ENCODE data around the gene TRIM7. TPM values are rescaled to one million over a fixed set of nuclear protein-coding genes. Genes with fewer than 3 reads are reported as not detected.

The TRIM7 gene
- total RNA-seq, 3 donors from 2014 or later (not counting 1 experiment from before 2014, with no cell fraction given), result 0.73 to 1.2 TPM; not detected in 1

DNA sequence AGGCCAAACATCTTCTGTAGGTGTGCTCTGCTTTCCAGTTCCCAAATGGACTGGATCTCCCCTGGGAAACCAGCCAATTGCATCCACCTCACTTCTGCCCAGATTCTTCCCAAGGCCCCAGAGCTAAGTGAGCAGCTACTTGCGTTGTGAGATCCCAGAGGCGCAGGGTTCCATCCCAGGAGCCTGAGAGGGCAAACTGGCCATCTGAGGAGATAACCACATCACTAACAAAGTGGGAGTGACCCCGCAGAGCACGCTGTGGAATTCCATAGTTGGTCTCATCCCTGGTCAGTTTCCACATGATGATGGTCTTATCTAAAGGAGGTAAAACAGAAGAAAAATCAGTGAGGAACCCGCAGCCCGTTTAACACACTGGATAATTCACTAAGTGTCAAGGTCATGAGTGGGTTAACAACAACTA, 37.0 kb upstream of the TRIM7 start:
- Mint-ChIP-seq H3K4me1 (peaks cover 55 to 72% of the 10 kb centered on the region in 2 donors), H3K9me3 (no peaks in the 10 kb centered on the region), H3K27me3 (ENCODE audit: low read depth in 2 of 2) (no peaks in the 10 kb centered on the region), H3K27ac (peak overlapping the region; percentile 98 to 99), H3K36me3 (peaks cover 19% of the 10 kb centered on the region), H3K4me3 (peak overlapping the region; percentile 98)
- peaks cover 50% of the 10 kb centered on the region for H3K4me1 ChIP-seq (ENCODE audit: control insufficient read depth, insufficient read depth, low read length)
- DNase-seq (no peak), ATAC-seq (no peak)
- H3K9me3 ChIP-seq (ENCODE audit: control insufficient read depth, insufficient read depth, low read length), result no peaks in the 10 kb centered on the region
- H3K27ac ChIP-seq (ENCODE audit: low read length), result peak overlapping the region; percentile 65
- H3K36me3 ChIP-seq (ENCODE audit: control insufficient read depth, insufficient read depth, low read length), result peaks cover 49% of the 10 kb centered on the region
- TF ChIP-seq, protein P1, sequence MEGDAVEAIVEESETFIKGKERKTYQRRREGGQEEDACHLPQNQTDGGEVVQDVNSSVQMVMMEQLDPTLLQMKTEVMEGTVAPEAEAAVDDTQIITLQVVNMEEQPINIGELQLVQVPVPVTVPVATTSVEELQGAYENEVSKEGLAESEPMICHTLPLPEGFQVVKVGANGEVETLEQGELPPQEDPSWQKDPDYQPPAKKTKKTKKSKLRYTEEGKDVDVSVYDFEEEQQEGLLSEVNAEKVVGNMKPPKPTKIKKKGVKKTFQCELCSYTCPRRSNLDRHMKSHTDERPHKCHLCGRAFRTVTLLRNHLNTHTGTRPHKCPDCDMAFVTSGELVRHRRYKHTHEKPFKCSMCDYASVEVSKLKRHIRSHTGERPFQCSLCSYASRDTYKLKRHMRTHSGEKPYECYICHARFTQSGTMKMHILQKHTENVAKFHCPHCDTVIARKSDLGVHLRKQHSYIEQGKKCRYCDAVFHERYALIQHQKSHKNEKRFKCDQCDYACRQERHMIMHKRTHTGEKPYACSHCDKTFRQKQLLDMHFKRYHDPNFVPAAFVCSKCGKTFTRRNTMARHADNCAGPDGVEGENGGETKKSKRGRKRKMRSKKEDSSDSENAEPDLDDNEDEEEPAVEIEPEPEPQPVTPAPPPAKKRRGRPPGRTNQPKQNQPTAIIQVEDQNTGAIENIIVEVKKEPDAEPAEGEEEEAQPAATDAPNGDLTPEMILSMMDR (IDR thresholded peaks at IDR 0.05), result no peak
- WGBS (ENCODE audit: insufficient coverage), result 44% methylated on average over 6 of the region's 6 CpGs
- intact Hi-C loops (cut with micrococcal nuclease), result no loop called here
- H3K4me3 ChIP-seq (ENCODE audit: low read length), result no peak overlapping the region
- H3K27me3 ChIP-seq (ENCODE audit: control insufficient read depth, insufficient read depth, low read length), result no peaks in the 10 kb centered on the region

DNA sequence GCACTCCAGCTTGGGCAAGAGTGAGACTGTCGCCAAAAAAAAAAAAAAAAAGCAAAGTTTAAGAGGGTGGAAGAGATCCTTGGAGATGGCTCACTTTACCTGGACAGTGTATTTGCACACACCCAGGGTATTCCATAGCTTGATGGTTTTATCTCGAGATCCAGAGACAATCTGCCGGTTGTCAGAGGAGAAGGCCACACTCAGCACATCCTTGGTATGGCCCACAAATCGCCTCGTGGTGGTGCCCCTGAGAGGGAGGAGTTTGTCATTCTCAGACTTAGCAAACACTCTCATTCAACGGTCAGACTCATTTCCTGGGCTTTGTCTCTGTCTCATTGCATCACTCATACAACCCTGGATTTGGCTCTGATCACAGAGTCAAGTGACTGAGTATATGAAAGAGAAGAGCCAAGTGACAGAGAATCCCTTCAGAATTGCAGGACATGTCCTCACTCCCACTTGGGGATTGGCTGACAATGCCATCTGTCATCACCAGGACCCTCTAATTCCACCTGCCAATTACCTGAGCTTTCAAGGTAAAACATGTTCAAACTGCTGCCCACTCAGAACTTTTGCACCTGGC, 36.5 kb upstream of the TRIM7 start:
- intact Hi-C loops (cut with micrococcal nuclease), result no loop called here
- H3K4me1 ChIP-seq (ENCODE audit: control insufficient read depth, insufficient read depth, low read length), result peaks cover 44% of the 10 kb centered on the region
- DNase-seq, result peak in 1 of 2 donors; percentile 63

DNA sequence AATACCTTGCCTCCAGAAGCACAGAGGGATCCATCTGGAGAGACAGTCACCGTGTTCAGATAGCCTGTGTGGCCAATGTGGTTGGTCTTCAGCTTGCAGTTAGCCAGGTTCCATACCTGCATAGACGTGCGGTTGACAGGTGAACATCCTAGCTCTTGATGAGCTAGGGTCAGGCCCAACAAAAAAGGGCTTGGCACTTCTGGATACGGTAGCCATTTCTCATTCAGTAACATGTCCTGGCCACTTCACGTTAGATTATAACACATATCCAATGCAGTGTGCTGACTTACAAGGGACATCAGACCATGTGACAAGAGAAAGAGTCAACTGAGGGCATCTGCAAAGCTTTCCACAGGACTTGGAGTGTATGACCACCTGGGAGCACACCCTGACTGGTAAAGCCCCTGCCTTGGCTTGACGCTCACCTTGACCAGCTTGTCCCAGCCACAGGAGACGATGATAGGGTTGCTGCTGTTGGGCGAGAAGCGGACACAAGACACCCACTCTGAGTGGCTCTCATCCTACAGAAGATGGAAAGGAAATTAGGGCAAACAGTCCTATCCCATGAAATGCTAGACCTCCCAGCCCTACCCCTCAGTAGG, 34.2 kb upstream of the TRIM7 start:
- no peak overlapping the region for H3K4me3 Mint-ChIP-seq
- no peaks in the 10 kb centered on the region for H3K9me3 ChIP-seq (ENCODE audit: control insufficient read depth, insufficient read depth, low read length)
- H3K36me3 ChIP-seq (ENCODE audit: control insufficient read depth, insufficient read depth, low read length), result peaks cover 77% of the 10 kb centered on the region
- H3K27me3 ChIP-seq (ENCODE audit: control insufficient read depth, insufficient read depth, low read length), result no peaks in the 10 kb centered on the region
- peaks cover 39 to 51% of the 10 kb centered on the region in 2 donors for H3K4me1 Mint-ChIP-seq
- H3K27ac Mint-ChIP-seq, result peak overlapping the region; percentile 57 to 84
- ATAC-seq (no peak), DNase-seq (no peak)
- intact Hi-C loops (cut with micrococcal nuclease), result no loop called here
- WGBS (ENCODE audit: insufficient coverage), result 95% methylated on average over 9 of the region's 9 CpGs
- H3K4me1 ChIP-seq (ENCODE audit: control insufficient read depth, insufficient read depth, low read length), result peaks cover 24% of the 10 kb centered on the region
- H3K27ac ChIP-seq (ENCODE audit: low read length), result no peak overlapping the region
- H3K4me3 ChIP-seq (ENCODE audit: low read length), result no peak overlapping the region
- TF ChIP-seq, protein P1 (IDR thresholded peaks at IDR 0.05), result no peak
- no peaks in the 10 kb centered on the region for H3K9me3 Mint-ChIP-seq
- H3K36me3 Mint-ChIP-seq, result peaks cover 19% of the 10 kb centered on the region
- no peaks in the 10 kb centered on the region for H3K27me3 Mint-ChIP-seq (ENCODE audit: low read depth in 2 of 2)

More for the DNA sequence above, 36.5 kb upstream of the TRIM7 start:
- no peaks in the 10 kb centered on the region for H3K9me3 Mint-ChIP-seq
- Histone ChIP-seq H3K27ac (ENCODE audit: low read length) (no peak overlapping the region), H3K27me3 (ENCODE audit: control insufficient read depth, insufficient read depth, low read length) (no peaks in the 10 kb centered on the region), H3K9me3 (ENCODE audit: control insufficient read depth, insufficient read depth, low read length) (no peaks in the 10 kb centered on the region), H3K36me3 (ENCODE audit: control insufficient read depth, insufficient read depth, low read length) (peaks cover 54% of the 10 kb centered on the region), H3K4me3 (ENCODE audit: low read length) (no peak overlapping the region)
- H3K36me3 Mint-ChIP-seq, result peaks cover 19% of the 10 kb centered on the region
- H3K4me1 Mint-ChIP-seq, result peaks cover 54 to 66% of the 10 kb centered on the region in 2 donors
- H3K4me3 Mint-ChIP-seq, result peak overlapping the region; percentile 98
- H3K27ac Mint-ChIP-seq, result peak overlapping the region; percentile 98 to 99
- peak; percentile 11 to 40 (median 24) for ATAC-seq
- TF ChIP-seq, protein P1 (IDR thresholded peaks at IDR 0.05), result no peak
- 63% methylated on average over 3 of the region's 6 CpGs for WGBS (ENCODE audit: insufficient coverage)
- H3K27me3 Mint-ChIP-seq (ENCODE audit: low read depth in 2 of 2), result no peaks in the 10 kb centered on the region
